Suppressor macrophage treated with lipopolysaccharide for 4 hours (primary cell): ENCODE results near the gene TRIM49D2.
"Not testable (repeated sequence)": the region's sequence is repeated elsewhere in the genome, so short reads cannot be mapped to it uniquely, and the experiment has no call there.

Source experiments
- DNase-seq: peaks from one replicate; pipeline ENCODE4 v3.0.0-alpha.2; 2020

Gene TRIM49D2, protein sequence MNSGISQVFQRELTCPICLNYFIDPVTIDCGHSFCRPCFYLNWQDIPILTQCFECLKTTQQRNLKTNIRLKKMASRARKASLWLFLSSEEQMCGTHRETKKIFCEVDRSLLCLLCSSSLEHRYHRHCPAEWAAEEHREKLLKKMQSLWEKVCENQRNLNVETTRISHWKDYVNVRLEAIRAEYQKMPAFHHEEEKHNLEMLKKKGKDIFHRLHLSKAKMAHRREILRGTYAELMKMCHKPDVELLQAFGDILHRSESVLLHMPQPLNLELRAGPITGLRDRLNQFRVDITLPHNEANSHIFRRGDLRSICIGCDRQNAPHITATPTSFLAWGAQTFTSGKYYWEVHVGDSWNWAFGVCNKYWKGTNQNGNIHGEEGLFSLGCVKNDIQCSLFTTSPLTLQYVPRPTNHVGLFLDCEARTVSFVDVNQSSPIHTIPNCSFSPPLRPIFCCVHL

DNA sequence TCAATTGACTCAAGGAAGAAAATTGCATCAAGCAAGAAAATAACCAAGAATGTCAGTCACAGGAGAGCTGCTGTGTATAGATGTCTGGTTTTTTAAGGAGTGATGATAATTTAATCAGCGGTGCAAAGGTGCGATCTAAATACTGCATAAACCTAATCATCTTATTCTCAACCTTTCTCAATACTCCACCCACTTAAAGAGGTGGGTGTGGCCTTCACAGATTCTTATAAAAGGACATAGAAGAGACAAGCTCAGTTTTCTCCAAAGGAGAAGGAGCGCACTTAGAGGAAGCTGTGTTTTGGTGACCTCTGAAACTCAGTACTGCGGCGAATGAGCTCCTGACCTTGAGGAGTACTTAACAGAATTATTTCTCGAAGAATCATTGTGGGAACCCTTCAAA, at the start of gene TRIM49D2:
Gene TRIM49D2, plus strand, starts transcription at position 301 of the 400 bp plus-strand sequence. CDS start 2,698 bp downstream, outside the sequence.
- not testable (repeated sequence) for DNase-seq

DNA sequence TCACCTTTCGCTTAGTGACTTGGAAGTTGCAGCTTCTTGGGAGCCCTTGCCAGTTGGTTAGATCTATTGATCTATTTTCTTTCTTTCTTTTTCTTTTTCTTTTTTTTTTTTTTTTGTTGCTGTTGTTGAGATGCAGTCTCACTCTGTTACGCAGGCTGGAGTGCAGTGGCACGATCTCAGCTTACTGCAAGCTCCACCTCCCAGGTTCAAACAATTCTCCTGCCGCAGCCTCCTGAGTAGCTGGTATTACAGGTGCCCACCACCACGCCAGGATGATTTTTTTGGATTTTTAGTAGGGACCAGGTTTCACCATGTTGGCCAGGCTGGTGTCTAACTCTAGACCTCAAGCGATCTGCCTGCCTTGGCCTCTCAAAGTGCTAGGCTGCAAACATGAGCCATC, 46.4 kb upstream of the TRIM49D2 start:
- DNase-seq = not testable (repeated sequence)

DNA sequence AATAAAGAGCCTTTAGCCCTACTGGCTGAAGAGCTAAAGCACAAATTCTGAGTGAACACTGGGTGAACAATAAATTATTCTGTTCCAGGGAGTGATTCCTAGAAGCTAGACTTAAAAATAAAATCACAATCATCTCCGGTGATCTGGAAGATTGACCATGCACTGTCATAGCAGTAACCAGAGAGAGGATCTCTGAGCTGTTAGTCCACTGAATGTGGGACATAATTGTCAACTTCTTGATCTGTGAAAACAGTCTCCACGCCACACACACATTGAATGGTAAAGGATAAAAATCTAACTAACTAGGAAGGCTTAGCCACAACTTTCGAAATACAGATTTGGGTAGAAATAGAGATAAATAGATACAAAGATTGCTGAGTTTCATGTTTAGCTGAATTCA, 30.6 kb upstream of the TRIM49D2 start:
- not testable (repeated sequence) for DNase-seq

DNA sequence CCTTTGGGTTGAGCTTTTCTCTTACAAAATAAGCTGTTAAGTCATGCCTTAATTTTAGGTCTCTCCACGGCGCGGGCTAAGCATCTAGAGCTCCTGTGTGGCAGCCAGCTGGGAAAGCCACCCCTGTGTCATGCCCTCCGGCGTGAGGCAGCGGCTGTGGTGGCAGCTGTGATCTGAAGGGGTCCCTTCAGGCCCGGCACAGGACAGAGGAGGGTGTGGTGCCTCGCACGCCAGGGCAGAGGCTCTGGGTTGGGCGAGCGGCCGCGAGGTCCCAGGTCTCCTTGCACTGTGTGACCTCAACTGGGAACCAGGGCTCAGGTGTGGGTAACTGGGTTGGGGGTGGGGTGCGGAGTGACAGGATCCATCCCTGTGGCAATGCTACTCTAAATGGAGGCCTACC, 23.1 kb upstream of the TRIM49D2 start:
- not testable (repeated sequence) for DNase-seq

DNA sequence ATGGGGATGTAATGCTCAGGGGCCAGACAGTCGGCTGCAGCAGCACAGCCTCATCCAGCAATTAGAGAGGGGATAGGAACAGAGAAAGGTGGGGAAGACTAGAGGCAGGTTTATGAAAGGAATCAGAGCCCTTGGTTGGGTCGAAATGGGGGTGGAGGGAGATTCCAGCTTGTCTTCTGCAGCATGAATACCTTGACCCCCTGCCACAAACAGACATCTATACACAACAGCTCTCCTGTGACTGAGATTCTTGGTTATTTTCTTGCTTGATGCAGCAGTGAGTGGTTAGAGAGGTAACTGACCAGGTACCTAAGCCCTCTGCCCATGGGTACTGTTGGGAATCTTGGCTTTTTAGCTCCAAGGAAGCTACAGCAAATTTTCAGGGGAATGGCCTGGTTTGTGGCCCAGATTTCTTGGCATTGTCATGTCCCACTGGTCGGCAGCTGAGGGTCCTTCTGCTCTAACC, 1.6 kb upstream of the TRIM49D2 start, which contains the start of gene TRIM49D1:
Gene TRIM49D1, minus strand, starts transcription at position 51 of the 466 bp plus-strand sequence. CDS start 4,535 bp downstream, outside the sequence.
- DNase-seq = no peak

DNA sequence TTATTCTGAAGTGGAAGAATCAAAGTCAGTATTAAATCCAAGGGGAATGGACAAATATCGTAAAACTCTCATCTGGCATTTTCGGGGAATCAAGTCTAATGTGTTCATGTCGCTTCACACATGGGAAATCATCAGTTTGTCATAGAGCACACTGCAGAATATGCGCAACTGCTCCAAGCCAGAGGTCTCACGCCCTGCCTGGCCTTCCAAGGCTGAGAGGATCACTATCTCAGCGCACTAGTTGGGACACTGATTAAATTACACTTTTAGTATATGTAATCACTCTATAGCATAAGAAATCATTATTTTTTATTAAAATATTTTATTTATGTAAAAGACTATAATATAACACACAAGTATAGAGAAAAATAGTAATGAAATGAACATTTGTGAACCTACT, 37.0 kb downstream of the TRIM49D2 start:
- not testable (repeated sequence) for DNase-seq

DNA sequence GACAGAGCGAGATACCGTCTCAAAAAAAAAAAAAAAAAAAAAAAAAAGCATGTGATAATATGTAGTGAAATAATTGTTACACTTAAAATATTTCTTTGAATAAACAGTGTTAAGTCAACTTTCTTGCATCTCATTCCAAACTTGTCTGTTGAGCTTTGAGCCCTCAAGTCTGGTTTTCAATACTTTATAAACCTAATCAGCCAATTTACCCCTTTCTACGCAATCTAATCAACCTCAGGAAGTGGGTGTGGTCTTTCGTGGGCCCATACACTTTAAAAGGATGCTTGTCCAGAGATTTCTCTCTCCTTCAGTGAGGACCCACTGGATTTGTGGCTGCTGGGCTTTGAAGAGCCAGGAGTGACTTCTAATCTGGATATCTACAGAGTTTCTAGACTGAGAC, 41.9 kb downstream of the TRIM49D2 start, which contains the start of gene TRIM64:
Gene TRIM64, plus strand, starts transcription at position 301 of the 400 bp plus-strand sequence. CDS start 2,467 bp downstream, outside the sequence.
- DNase-seq = not testable (repeated sequence)
